Left ventricle myocardium inferior (tissue), 1 donor: ENCODE results near the gene CST4. TPM values are rescaled to one million over a fixed set of nuclear protein-coding genes. Genes with fewer than 3 reads are reported as not detected.
"Not testable (repeated sequence)": the region's sequence is repeated elsewhere in the genome, so short reads cannot be mapped to it uniquely, and the experiment has no call there.

Experiments
- DNase-seq: peaks from one replicate; pipeline ENCODE4 v3.0.0-alpha.2; 2020
- H3K27ac ChIP-seq: fragments of 200-600 bp; replicated peaks from 2 replicates; pipeline ENCODE4 v1.8.0; 2021
- H3K27me3 ChIP-seq: fragments of 200-600 bp; 2 replicates; pipeline ENCODE4 v1.8.0; 2021; ENCODE audit warnings: low read depth
- H3K36me3 ChIP-seq: fragments of 200-600 bp; 2 replicates; pipeline ENCODE4 v1.8.0; 2021
- H3K4me1 ChIP-seq: fragments of 200-600 bp; 2 replicates; pipeline ENCODE4 v1.8.0; 2021
- H3K4me3 ChIP-seq: fragments of 200-600 bp; 2 replicates; pipeline ENCODE4 v1.8.0; 2021; ENCODE audit warnings: mild to moderate bottlenecking, moderate library complexity
- H3K9me3 ChIP-seq: fragments of 200-600 bp; replicated peaks from 2 replicates; pipeline ENCODE4 v1.8.0; 2021
- CTCF ChIP-seq: fragments of 200-600 bp; IDR thresholded peaks from 2 replicates; pipeline ENCODE4 v1.8.0; 2021; ENCODE audit warnings: antibody characterized with exemption, mild to moderate bottlenecking, borderline replicate concordance
- intact Hi-C: fragments of 100-400 bp; cut with micrococcal nuclease; formaldehyde crosslinking; loops from one replicate; pipeline ENCODE4 v1.11.0; 2022
- total RNA-seq: library from RNA; stranded (reverse); fragmentation: NEBNext Ultra II Directional; extraction: Animal tissue kit (Norgen Biotek cat#: 25700); gene quantifications from one replicate; pipeline ENCODE4 v1.2.1, GENCODE V29; 2021
- donor health status: DM: no; HTN: yes; CAD: no; lungs with severe emphysema.

CST4 gene
- total RNA-seq, 1 donor from 2014 or later, result not detected

- H3K27me3 ChIP-seq, result no peaks in the 10 kb centered on the region
- H3K4me1 ChIP-seq, result peaks cover 58% of the 10 kb centered on the region
- no peak overlapping the region for H3K4me3 ChIP-seq
- intact Hi-C loops, result no loop called here
- H3K36me3 ChIP-seq, result peaks cover 17% of the 10 kb centered on the region
- peak overlapping the region; percentile 98 for H3K27ac ChIP-seq
- no peak for TF ChIP-seq CTCF
- DNase-seq, result no peak
- no peaks in the 10 kb centered on the region for H3K9me3 ChIP-seq
Observed at GRCh38 chr20:23638309-23638708, 50.5 kb downstream of the CST4 start.

GRCh38 chr20:23637282-23638221 lies 51.3 kb downstream of the CST4 start, which contains the start of gene CST3:
TSS of gene CST3 (minus strand) at chr20:23637955. CDS start at chr20:23637862, 93 bp downstream.
- Histone ChIP-seq H3K9me3 (no peaks in the 10 kb centered on the region), H3K27me3 (no peaks in the 10 kb centered on the region), H3K27ac (peak within 1 kb of the TSS; percentile 98), H3K4me1 (peaks cover 62% of the 10 kb centered on the region), H3K36me3 (peaks cover 25% of the 10 kb centered on the region), H3K4me3 (peak within 1 kb of the TSS; percentile 84)
- intact Hi-C loops, result no loop called here
- peak; percentile 14 for TF ChIP-seq CTCF
- DNase-seq, result peak; percentile 95

GRCh38 chr20:23636908-23637281 lies 51.9 kb downstream of the CST4 start:
- no peak for TF ChIP-seq CTCF
- Histone ChIP-seq H3K27ac (peak overlapping the region; percentile 98), H3K27me3 (no peaks in the 10 kb centered on the region), H3K9me3 (no peaks in the 10 kb centered on the region), H3K36me3 (peaks cover 31% of the 10 kb centered on the region), H3K4me3 (peak overlapping the region; percentile 84), H3K4me1 (peaks cover 57% of the 10 kb centered on the region)
- intact Hi-C loops, result no loop called here
- no peak for DNase-seq

- Histone ChIP-seq H3K4me3 (peak overlapping the region; percentile 84), H3K27ac (peak overlapping the region; percentile 98), H3K9me3 (no peaks in the 10 kb centered on the region), H3K27me3 (no peaks in the 10 kb centered on the region), H3K4me1 (peaks cover 52% of the 10 kb centered on the region), H3K36me3 (peaks cover 33% of the 10 kb centered on the region)
- DNase-seq, result no peak
- intact Hi-C loops, result no loop called here
- TF ChIP-seq CTCF, result no peak
Observed at GRCh38 chr20:23636182-23636907, 52.5 kb downstream of the CST4 start.

GRCh38 chr20:23635768-23636090 lies 53.1 kb downstream of the CST4 start:
- peak overlapping the region; percentile 98 for H3K27ac ChIP-seq
- H3K36me3 ChIP-seq, result peaks cover 33% of the 10 kb centered on the region
- H3K27me3 ChIP-seq, DNase-seq, H3K9me3 ChIP-seq, intact Hi-C loops: not testable (repeated sequence)
- H3K4me3 ChIP-seq, result peak overlapping the region; percentile 84
- peaks cover 47% of the 10 kb centered on the region for H3K4me1 ChIP-seq

Other genes with a start within 250 kb of the CST4 start
- gene CSTL1, start 249.4 kb downstream of the CST4 start, total RNA-seq, result not detected
- gene CST11, start 236.2 kb downstream of the CST4 start, total RNA-seq, result not detected
- not detected for gene CST8, start 197.9 kb downstream of the CST4 start, total RNA-seq
- not detected for gene CST9L, start 120.6 kb downstream of the CST4 start, total RNA-seq
- gene CST9, start 83.1 kb downstream of the CST4 start, total RNA-seq, result not detected
- gene CST3, start 51.1 kb downstream of the CST4 start, total RNA-seq, result 576 TPM
- not detected for gene CST1, start 61.9 kb upstream of the CST4 start, total RNA-seq
- not detected for gene CST2, start 137.7 kb upstream of the CST4 start, total RNA-seq
- not detected for gene CST5, start 190.7 kb upstream of the CST4 start, total RNA-seq